IPS-18a (cell line): ENCODE measurements around the gene LHB.
"Not testable (repeated sequence)": the region's sequence is repeated elsewhere in the genome, so short reads cannot be mapped to it uniquely, and the experiment has no call there.

Experiments
- H3K27ac ChIP-seq: one replicate; pipeline ENCODE4 v1.5.1; 2013; ENCODE audit warnings: low read length
- H3K27me3 ChIP-seq: one replicate; pipeline ENCODE4 v1.6.1; 2013; ENCODE audit warnings: mild to moderate bottlenecking, low read length; ENCODE audit not compliant: control insufficient read depth, insufficient read depth
- H3K36me3 ChIP-seq: one replicate; pipeline ENCODE4 v1.6.1; 2013; ENCODE audit warnings: low read depth, low read length; ENCODE audit not compliant: control insufficient read depth
- H3K4me1 ChIP-seq: one replicate; pipeline ENCODE4 v1.6.1; 2013; ENCODE audit warnings: low read depth, low read length; ENCODE audit not compliant: control insufficient read depth
- H3K4me3 ChIP-seq: one replicate; pipeline ENCODE4 v1.5.1; 2013; ENCODE audit warnings: low read length
- H3K9ac ChIP-seq: one replicate; pipeline ENCODE4 v1.6.1; 2013; ENCODE audit warnings: mild to moderate bottlenecking, low read length, moderate library complexity
- H3K9me3 ChIP-seq: one replicate; pipeline ENCODE4 v1.6.1; 2013; ENCODE audit warnings: low read depth, low read length; ENCODE audit not compliant: control insufficient read depth

The LHB gene

GRCh38 chr19:49018388-49019241 lies 1.7 kb upstream of the LHB start:
- not testable (repeated sequence) for H3K4me1 ChIP-seq

DNA sequence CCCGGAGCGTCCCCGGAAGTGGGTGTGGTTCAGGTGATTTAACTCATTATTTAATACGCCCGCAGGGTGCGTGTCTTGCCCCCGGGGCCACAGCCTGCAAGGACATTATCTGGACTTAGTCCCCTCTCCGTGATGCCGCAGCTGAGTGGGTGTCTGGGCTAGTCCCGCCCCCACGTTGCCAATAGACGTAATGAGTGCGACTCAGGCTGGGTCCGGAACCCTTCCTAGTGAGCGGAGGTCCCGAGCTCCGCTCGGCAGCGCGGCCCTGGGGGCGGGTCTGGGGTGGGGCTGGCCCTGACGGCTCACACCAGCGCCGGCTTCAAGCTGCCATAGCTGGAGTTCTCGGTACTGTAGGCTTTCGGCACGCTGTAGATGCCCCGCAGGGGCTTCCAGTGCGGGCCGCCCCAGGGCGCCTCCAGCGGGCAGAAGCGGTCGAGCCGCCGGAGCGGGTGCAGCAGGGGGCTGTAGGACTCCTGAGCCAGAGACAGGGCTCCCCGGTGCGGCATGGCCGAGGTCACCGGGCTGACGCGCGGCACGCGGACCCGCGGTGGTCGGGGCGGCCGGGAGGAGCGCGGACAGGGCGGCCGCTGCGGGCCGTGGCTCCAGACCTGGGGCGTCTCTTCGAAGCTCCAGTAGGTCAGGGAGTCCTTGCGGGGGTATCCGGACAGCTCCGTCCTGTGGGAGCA lies 918 bp upstream of the LHB start:
- peaks cover 9% of the 10 kb centered on the region for H3K36me3 ChIP-seq
- peak overlapping the region; percentile 51 for H3K4me3 ChIP-seq
- H3K9me3 ChIP-seq = no peaks in the 10 kb centered on the region
- no peak overlapping the region for H3K9ac ChIP-seq
- H3K27ac ChIP-seq = no peak overlapping the region
- peaks cover 38% of the 10 kb centered on the region for H3K27me3 ChIP-seq
- peaks cover 4% of the 10 kb centered on the region for H3K4me1 ChIP-seq

More at GRCh38 chr19:49018388-49019241, 1.7 kb upstream of the LHB start:
- not testable (repeated sequence) for H3K9ac ChIP-seq, H3K9me3 ChIP-seq, H3K27ac ChIP-seq, H3K36me3 ChIP-seq
- Histone ChIP-seq H3K4me3 (peak overlapping the region; percentile 51), H3K27me3 (peaks cover 38% of the 10 kb centered on the region)

DNA sequence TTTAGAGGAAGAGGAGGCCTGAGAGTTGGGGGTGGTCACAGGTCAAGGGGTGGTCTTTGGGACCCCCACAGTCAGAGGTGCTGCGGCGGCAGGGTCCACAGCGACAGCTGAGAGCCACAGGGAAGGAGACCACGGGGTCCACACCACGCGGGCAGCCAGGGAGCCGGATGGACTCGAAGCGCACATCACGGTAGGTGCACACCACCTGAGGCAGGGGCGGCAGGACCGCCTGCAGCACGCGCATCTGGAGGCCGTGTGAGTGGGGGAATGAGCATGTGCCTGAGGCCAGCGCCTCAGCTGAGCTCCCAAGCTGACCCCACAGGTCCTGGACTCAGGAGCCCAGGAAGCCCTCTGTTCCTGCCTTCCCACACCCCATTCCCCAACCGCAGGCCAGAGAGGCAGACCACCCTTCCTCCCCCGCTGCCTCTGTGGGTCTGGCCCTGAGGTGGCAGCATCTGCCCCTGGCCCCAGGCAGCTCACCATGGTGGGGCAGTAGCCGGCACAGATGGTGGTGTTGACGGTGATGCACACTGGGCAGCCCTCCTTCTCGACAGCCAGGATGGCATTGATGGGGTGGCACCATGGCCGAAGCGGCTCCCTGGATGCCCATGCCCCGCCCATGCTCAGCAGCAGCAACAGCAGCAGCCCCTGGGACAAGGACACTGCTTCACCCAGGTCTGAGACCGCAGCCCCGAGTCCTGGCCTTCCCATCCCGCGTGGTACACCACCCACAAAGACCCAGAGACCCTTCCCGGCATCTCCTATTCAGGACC lies 638 bp downstream of the LHB start:
- H3K36me3 ChIP-seq = peaks cover 15% of the 10 kb centered on the region
- H3K9me3 ChIP-seq = no peaks in the 10 kb centered on the region
- no peak overlapping the region for H3K4me3 ChIP-seq
- H3K27ac ChIP-seq = no peak overlapping the region
- H3K27me3 ChIP-seq = peaks cover 28% of the 10 kb centered on the region
- H3K4me1 ChIP-seq = peaks cover 4% of the 10 kb centered on the region
- H3K9ac ChIP-seq = no peak overlapping the region

DNA sequence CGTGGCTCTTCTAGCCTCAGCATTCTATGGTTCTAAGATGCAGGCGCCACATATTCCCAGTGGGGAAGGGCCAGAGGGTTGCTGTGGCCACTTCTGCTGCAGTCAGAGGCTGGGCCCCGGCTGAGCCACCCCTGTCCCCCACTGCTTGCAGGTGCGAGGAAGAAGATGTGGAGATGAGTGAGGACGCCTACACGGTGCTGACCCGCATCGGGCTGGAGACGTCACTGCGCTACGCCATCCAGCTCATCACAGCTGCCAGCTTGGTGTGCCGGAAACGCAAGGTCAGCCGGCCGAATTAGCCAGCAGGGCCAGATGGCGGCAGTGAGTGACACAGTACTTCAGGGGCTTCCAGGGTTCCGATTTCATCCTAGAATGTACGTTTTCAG lies 2.0 kb downstream of the LHB start:
- Histone ChIP-seq H3K9me3 (no peaks in the 10 kb centered on the region), H3K27ac (no peak overlapping the region)

GRCh38 chr19:49014123-49014869 lies 2.6 kb downstream of the LHB start:
- H3K9me3 ChIP-seq = no peaks in the 10 kb centered on the region
- peaks cover 19% of the 10 kb centered on the region for H3K27me3 ChIP-seq
- H3K4me3 ChIP-seq = no peak overlapping the region
- no peak overlapping the region for H3K9ac ChIP-seq
- peaks cover 30% of the 10 kb centered on the region for H3K36me3 ChIP-seq
- H3K27ac ChIP-seq = no peak overlapping the region
- H3K4me1 ChIP-seq = no peaks in the 10 kb centered on the region

More for the DNA sequence above, 2.0 kb downstream of the LHB start:
- H3K4me3 ChIP-seq = no peak overlapping the region
- peaks cover 26% of the 10 kb centered on the region for H3K36me3 ChIP-seq
- H3K27me3 ChIP-seq = peaks cover 19% of the 10 kb centered on the region
- H3K9ac ChIP-seq = no peak overlapping the region
- peaks cover under 1% of the 10 kb centered on the region for H3K4me1 ChIP-seq

DNA sequence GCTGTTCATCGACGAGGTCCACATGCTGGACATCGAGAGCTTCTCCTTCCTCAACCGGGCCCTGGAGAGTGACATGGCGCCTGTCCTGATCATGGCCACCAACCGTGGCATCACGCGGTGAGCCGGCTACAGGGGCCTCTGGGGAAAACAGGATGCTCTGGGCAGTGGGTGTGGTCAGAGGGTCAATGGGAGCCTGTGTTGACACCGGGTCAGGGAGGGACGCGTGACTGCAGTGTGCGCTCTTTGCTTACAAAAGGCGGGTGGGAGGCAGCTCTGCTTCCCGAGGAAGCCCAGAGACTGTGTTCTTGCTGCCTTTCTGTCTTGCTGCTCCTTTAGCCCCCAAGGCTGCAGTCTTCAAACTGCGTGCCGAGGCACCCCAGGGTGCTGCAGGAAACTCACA lies 5.7 kb downstream of the LHB start:
- H3K36me3 ChIP-seq = peaks cover 43% of the 10 kb centered on the region

DNA sequence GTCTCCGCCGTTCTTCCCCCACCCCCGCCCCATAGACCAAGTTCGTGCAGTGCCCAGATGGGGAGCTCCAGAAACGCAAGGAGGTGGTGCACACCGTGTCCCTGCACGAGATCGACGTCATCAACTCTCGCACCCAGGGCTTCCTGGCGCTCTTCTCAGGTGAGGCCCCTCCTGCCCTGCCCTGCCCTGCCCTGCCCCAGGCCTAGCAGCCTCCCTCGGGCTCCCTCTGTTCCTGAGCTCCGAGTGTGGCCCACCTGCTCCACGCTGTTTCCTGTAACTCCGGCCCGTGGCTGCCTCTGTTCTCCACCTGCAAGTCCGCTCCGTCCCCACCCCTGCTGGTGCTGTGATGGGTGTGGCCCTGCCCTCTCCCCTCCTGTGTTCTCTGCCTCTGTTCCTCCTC lies 6.4 kb downstream of the LHB start:
- Histone ChIP-seq H3K27me3 (no peaks in the 10 kb centered on the region), H3K9ac (no peak overlapping the region), H3K4me1 (no peaks in the 10 kb centered on the region), H3K9me3 (no peaks in the 10 kb centered on the region), H3K4me3 (no peak overlapping the region), H3K36me3 (peaks cover 40% of the 10 kb centered on the region), H3K27ac (no peak overlapping the region)

More for the DNA sequence above, 5.7 kb downstream of the LHB start:
- Histone ChIP-seq H3K9me3 (no peaks in the 10 kb centered on the region), H3K27me3 (no peaks in the 10 kb centered on the region), H3K27ac (no peak overlapping the region), H3K9ac (no peak overlapping the region), H3K4me3 (no peak overlapping the region), H3K4me1 (no peaks in the 10 kb centered on the region)

GRCh38 chr19:49009828-49010227 lies 7.1 kb downstream of the LHB start:
- Histone ChIP-seq H3K27ac (no peak overlapping the region), H3K9ac (no peak overlapping the region), H3K36me3 (peaks cover 39% of the 10 kb centered on the region), H3K27me3 (no peaks in the 10 kb centered on the region), H3K9me3 (no peaks in the 10 kb centered on the region), H3K4me3 (no peak overlapping the region), H3K4me1 (no peaks in the 10 kb centered on the region)

DNA sequence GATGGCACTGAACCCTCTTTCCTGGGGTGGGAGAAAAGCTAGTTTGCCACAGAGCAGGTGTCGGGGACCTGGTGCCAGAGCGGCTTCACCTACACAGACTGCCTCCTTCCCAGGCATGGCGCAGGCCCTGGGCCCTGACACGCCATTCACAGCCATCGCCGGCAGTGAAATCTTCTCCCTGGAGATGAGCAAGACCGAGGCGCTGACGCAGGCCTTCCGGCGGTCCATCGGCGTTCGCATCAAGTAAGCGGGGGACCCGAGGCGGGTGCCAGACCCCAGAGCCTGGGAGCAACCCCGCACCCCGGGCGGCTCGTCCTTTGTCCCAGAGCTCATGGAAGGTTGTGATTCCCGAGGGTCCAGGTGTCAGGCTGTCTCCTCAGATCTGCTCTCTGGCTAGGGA lies 10.0 kb downstream of the LHB start:
- Histone ChIP-seq H3K27me3 (no peaks in the 10 kb centered on the region), H3K27ac (no peak overlapping the region), H3K36me3 (peaks cover 53% of the 10 kb centered on the region), H3K9ac (no peak overlapping the region), H3K9me3 (no peaks in the 10 kb centered on the region), H3K4me3 (no peak overlapping the region), H3K4me1 (no peaks in the 10 kb centered on the region)

DNA sequence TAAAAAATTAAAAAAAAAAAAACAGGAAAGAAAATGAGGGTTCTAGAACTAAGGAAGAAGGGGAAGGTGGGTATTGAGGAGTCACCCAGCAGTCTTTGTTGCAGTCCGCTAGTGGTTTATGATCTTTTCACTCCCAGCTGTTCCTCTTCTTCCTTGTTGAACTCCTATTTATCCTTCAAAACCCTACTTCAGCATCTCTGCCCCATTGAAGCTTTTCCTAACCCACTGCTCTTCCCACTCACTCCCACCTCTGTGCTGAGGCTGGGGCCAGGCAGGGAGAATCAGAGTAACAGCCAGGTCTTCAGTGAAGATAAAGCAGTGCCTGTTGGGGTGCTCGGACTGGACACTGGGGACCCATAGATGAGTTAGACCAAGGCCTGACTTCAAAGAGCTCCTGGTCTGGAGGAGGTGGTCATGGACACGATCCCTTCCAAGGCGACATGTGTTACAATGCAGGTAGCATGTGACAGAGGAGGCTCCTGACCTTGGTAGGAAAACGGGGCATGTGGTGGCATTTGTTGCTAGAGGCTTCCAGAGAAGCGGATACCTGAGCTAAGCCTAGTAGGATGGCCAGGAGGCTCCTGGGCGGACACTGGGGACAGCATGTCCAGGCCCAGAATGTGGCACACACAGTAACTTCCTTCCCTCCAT lies 11.8 kb downstream of the LHB start:
- Histone ChIP-seq H3K4me1 (no peaks in the 10 kb centered on the region), H3K36me3 (peaks cover 37% of the 10 kb centered on the region), H3K27ac (no peak overlapping the region), H3K9me3 (no peaks in the 10 kb centered on the region), H3K27me3 (no peaks in the 10 kb centered on the region), H3K4me3 (no peak overlapping the region), H3K9ac (no peak overlapping the region)
